ENCODE measurements around the gene LMO2.
"Not testable (repeated sequence)": the region's sequence is repeated elsewhere in the genome, so short reads cannot be mapped to it uniquely, and the experiment has no call there.

LMO2 gene

DNA sequence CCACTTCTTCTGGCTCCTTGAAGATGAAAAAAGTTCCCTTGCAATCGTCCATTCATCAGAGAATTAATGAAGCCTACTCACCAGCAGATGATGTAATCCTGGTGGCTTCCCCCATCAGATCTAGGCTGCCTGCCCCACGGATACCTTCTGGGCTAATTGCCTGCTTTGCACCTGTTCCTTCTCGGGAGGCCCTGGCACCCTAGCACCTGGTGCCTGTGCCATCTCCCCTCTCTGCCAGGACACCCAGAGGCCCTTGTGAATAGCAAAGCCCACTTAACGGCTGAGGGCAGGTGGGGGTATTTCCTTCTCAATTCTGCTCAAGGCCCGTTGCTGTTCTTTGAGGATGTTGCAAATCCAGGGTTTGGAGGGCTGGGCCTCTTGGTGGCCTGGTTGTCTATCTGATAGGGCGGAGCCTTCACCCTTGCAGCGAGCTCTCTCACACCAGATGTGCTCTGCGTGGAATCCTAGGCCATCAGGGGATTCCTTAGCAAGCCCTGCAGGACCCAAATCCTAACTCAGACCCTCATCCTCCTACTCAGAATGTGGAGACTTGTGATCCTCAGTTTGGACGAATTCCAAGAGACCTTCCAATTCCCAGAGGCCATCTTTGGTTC, at the start of gene LMO2:
Gene LMO2, minus strand, starts transcription at position 363 of the 614 bp plus-strand sequence. CDS start 22,360 bp downstream, outside the sequence.
- DNase-seq: no peak

- no peak for DNase-seq
Observed at GRCh38 chr11:33940538-33940815, 48.6 kb upstream of the LMO2 start.

DNA sequence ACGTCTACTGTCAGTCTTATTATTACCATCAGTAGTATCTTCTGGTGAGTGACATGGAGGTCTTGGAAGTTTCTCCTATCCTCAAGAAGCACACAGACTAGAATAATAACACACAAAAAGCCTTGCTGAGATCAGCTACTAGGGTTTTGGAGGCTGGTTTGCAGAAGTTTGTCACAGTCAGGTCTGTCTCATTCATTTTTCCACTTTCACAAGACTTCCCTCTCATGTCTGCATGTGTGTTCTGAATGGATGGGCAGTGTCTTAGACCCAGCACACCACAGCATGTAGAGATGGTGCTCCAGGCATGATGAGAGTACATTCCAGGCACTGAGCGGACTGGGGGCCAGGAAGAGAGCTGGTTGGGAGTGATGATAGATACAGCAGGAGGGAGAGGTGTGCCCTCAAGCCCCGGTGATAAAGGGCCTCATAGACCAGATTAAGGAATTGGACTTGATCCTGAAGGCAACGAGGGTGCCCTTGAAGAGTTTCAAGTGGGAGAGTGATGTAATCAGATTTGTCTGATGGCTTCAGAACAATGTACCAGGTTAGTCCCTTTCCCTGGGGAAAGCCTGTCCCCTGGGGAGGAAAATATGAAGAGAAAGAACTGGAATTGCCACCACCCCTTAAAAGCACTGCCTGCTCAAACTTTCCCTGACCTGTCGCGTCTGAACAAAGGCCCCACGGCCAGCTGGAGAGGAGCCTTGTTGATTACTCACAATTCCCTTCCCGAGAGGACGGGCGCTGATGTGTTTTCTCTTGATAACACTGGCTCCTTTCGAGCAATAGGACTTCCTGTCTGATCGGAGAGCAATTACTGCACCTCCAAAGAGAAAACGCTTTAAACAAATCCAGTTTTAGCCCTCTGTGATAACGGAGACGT, 45.1 kb upstream of the LMO2 start:
- no peak for DNase-seq

DNA sequence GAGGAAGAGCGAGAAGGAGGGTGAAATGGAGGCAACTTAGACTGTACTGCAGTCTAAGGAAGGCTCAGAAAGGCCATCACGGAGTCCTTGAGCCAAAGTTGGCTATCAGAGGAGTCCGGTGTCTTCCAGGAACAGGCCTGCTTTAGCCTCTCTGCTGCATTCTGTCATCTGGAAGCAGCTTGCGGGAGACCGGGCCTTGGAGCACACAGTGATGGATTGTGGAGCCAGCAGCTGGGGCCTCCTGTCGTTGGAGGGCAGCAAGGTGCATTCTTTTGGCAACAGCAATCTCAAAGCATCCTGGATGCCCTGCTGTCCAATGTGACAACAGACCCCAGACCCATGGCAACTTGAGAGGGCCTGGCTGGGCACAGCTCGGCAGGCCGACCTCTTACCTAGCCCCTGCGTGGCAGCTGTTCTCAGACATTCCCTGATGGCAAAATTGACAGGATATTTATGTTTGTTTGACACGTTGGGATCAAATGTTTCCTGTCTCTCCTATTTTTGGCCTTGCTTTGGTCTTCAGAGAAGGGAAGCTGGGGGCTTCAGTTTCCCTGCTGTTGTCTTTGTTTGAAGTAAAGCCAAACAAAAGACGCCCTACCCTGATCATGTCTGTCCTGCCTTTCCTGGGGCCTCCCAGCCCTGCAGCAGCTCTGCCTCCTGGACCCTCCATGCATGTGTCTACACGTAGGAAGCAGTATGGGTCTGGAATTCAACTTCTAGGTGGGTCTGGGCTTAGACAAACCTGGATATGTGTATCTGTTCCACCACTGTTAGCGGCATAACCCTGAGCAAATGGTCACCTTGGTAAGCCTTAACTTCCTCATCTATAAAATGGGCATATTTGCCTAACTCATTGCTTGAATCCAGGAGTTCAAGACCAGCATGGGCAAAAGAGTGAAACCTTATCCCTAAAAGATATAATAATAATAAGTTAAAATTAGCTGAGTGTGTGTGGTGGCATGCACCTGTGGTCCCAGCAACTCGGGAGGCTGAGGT, 43.9 kb upstream of the LMO2 start:
- no peak for DNase-seq

GRCh38 chr11:33935005-33935404, 43.1 kb upstream of the LMO2 start:
- no peak for DNase-seq

GRCh38 chr11:33934450-33934849, 42.6 kb upstream of the LMO2 start:
- no peak for DNase-seq

- no peak for DNase-seq
Observed at GRCh38 chr11:33933602-33934001, 41.7 kb upstream of the LMO2 start.

DNA sequence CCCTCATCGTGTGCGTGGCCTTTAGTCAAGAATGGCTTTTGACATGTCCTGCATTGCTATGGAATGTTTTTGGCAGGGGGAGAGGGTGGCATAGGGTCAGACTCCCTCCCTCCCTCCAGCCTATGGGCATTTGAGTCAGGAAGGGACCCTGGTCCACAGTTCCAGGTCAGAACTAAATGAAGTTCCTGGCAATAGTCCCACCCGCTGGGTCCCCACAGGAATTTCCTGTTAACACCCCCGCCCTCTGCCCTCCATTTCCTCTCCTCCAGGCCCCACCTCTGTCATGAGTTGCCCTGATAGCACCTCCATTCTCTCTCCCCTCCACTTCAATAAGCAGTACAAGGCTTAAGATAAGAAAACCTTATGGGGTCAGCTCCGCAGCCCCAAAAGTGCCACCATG, 40.8 kb upstream of the LMO2 start:
- no peak for DNase-seq

- DNase-seq: not testable (repeated sequence)
Observed at GRCh38 chr11:33931739-33932366, 40.0 kb upstream of the LMO2 start.

GRCh38 chr11:33931067-33931466, 39.2 kb upstream of the LMO2 start:
- no peak for DNase-seq

DNA sequence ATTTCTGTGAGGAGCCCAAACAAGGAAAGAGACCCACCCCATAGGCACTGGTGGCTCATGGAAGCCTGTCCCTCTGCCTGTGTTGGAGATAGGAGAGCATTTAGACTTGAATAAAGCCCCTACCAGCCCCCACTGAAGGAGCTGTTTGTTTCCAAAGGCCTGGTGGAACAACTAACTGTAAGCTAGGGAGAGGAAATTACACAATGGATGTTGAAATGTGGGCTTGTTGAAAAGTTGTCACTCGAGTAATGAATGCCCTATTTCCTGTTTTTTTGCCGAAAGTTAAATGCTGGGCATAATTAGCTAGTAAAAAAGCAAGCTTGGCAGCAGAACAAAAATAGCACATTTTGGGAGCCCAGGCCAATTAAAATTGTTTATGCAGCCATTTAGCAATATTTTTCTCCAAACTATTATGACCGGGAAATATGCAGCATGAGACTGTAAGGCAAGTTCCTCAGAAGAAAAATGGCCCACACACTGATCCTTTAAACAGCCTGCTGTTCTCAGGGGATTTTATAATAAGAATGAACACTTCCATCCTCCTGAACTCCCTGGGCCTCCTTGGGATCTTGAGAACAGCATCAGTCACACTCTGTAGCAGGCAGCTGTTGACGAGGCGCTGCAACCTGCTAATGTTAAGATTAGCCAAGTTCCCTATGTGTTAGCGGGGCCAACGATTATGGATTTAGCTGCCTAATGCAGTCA, 38.6 kb upstream of the LMO2 start:
- no peak for DNase-seq

DNA sequence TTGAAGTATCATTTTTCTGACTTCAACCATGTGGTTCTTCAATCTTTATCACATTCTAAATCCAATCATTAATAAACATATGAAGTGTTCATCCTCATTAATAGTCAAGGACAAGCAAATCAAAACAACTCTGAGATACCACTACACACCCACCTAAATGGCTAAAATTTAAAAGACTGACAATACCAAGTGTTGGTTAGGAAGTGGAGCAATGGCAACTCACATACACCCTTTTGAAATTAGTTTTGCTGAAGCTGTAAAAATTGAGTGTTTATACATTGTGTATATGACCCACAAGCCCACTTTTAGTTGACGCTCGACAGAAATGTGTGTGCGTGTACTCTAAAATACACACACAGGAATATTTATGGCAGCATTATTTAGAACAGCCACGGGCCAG, 36.7 kb upstream of the LMO2 start:
- no peak for DNase-seq

- no peak for DNase-seq
Observed at GRCh38 chr11:33926671-33927552, 35.0 kb upstream of the LMO2 start.

DNA sequence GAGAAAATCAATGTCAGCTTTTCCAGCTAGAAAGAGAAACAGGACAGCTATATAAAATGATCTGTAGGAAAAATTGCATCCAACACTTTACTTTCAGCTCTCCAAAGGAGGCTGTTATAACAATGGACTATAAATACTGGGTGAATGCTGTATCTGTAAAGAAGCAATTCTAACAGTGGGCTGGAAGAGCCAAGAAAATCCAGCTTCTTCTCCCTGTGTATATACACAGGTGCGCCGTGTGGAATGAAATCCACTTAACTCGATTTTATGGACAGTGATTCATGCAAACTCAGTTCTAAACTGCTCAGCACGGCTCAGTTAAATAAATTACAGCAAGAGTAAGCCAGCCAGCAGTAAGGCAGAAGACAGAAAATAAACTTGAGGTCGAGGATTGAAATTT, 32.5 kb upstream of the LMO2 start:
- DNase-seq: no peak

GRCh38 chr11:33923626-33924025, 31.8 kb upstream of the LMO2 start:
- DNase-seq: no peak

DNA sequence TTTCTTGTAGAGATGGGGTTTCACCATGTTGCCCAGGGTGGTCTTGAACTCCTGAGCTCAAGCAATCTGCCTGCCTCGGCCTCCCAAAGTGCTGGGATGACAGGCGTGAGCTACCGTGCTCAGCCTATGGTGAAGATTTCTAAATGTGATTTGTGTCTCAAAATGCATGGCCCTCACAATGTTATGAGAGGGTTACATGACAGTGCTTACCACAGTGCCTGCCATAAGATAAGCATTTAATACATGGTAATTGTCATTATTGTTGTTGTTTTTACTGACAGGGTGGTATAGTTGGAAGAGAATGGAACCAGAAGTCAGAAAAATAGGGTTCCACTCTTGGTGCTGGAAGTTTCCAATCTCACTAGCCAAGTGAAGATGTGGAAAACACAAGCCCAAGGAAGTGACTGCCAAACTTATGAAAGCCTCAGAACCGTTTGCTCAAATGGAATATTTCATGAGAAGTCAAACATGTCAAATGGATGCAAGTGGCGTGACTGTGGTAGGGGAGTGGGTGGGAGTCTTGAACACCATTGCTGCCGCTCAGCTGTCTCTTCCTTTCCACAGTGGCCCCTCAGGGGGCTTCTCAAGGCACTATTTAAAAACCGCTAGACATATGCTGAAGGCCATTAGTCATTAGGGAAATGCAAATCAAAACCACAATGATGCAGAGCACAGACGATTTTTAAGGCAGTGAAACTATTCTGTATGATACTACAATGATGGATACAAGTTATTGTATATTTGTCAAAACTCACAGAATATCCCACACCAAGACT, 29.1 kb upstream of the LMO2 start:
- DNase-seq: no peak

DNA sequence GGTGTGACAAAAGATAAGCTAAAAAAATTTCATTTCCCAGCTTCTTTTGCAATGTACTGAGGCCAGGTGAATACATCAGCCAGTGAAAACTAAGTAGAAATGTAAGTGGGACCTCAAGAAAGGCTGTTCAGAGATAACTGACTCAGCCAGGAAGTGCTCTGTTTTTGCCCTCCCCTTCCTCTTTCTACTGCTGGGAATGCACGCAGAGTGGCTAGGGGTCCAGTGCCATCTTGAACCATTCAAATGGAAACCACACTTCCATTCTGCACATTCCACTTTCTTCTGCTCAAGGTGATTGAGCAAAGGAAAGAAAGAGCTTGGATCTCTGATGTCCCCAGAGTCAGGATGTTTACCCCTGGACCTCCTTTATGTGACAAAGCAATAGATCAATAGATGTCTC, 27.8 kb upstream of the LMO2 start:
- no peak for DNase-seq

DNA sequence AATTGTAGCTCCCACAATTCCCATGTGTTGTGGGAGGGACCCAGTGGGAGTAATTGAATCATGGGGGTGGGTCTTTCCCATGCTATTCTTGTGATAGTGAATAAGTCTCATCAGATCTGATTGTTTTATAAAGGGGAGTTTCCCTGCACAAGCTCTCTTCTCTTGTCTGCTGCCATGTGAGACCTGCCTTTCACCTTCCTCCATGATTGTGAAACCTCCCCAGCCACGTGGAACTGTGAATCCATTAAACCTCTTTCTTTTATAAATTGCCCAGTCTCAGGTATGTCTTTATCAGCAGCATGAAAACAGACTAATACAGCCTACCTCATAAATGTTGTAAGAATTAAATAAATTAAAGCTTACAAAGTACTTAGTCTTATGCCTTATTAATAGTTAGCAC, 25.5 kb upstream of the LMO2 start:
- not testable (repeated sequence) for DNase-seq

- no peak for DNase-seq
Observed at GRCh38 chr11:33916736-33917135, 24.9 kb upstream of the LMO2 start.

DNA sequence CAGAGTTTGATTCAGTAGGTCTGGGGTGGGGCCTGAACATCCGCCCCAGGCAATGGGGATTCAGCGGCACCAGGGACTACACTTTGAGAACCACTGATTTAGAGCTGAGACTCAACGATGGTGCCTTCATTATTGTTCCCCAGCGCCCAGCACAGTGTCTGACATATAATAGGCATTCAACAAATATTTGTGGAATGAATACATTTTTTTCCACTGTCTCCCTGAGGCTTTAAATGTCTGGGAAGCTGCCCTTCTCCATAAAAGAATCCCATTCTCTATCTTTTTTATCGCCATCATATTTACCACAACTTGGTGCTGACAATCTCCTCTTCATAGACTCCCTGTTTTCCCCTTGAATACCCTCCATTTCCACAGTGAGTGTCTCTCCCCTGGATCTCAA, 23.6 kb upstream of the LMO2 start:
- DNase-seq: no peak
